ENCODE results near the gene UMODL1.

DNA sequence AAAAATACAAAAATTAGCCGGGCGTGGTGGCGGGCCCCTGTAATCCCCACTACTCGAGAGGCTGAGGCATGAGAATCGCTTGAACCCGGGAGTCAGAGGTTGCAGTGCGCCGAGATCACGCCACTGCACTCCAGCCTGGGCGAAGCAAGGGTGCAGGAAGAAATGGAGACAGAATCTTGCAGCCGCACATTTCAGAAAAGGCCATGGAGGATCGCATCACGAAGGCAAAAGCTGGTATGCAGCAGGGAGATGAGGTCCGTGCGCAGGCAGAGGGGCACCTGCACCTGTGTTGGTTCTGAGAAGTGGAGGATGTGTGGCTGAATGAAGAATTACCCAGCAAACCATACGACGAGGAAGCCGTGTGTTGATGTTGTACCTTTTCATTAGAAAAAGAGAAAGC, 94.8 kb downstream of the UMODL1 start:
- TF ChIP-seq, protein P1, sequence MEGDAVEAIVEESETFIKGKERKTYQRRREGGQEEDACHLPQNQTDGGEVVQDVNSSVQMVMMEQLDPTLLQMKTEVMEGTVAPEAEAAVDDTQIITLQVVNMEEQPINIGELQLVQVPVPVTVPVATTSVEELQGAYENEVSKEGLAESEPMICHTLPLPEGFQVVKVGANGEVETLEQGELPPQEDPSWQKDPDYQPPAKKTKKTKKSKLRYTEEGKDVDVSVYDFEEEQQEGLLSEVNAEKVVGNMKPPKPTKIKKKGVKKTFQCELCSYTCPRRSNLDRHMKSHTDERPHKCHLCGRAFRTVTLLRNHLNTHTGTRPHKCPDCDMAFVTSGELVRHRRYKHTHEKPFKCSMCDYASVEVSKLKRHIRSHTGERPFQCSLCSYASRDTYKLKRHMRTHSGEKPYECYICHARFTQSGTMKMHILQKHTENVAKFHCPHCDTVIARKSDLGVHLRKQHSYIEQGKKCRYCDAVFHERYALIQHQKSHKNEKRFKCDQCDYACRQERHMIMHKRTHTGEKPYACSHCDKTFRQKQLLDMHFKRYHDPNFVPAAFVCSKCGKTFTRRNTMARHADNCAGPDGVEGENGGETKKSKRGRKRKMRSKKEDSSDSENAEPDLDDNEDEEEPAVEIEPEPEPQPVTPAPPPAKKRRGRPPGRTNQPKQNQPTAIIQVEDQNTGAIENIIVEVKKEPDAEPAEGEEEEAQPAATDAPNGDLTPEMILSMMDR (IDR thresholded peaks at IDR 0.05), result no peak
- TF ChIP-seq POLR2A (IDR thresholded peaks at IDR 0.05), result no peak

Measured in adrenal gland (tissue), 5 donors.